H9 (cell line): ENCODE results near the gene PHKG2. TPM values are rescaled to one million over a fixed set of nuclear protein-coding genes. Genes with fewer than 3 reads are reported as not detected.

Source experiments
- DNase-seq: peaks from one replicate; pipeline ENCODE4 v3.0.0-alpha.2; 2017
- H2AFZ ChIP-seq: one replicate; pipeline ENCODE4 v1.6.1; 2013; ENCODE audit warnings: mild to moderate bottlenecking, low read length, control low read depth, moderate library complexity
- H2AK5ac ChIP-seq: 2 replicates; pipeline ENCODE4 v1.6.1; 2013; ENCODE audit warnings: low read length, control low read depth, mixed read lengths; ENCODE audit not compliant: insufficient read length
- H2BK120ac ChIP-seq: one replicate; pipeline ENCODE4 v1.6.1; 2013; ENCODE audit warnings: low read depth, mild to moderate bottlenecking, low read length, control low read depth, inconsistent platforms; ENCODE audit not compliant: poor library complexity, severe bottlenecking
- H2BK12ac ChIP-seq: 2 replicates; pipeline ENCODE4 v1.6.1; 2013; ENCODE audit warnings: low read length, control low read depth, mixed read lengths, low read depth; ENCODE audit not compliant: insufficient read length
- H2BK15ac ChIP-seq: 2 replicates; pipeline ENCODE4 v1.6.1; 2013; ENCODE audit warnings: low read depth, low read length, control low read depth
- H2BK20ac ChIP-seq: one replicate; pipeline ENCODE4 v1.6.1; 2013; ENCODE audit warnings: low read depth, mild to moderate bottlenecking, low read length, control low read depth, inconsistent platforms; ENCODE audit not compliant: poor library complexity, severe bottlenecking
- H2BK5ac ChIP-seq: 2 replicates; pipeline ENCODE4 v1.6.1; 2013; ENCODE audit warnings: low read length, control low read depth, mixed read lengths; ENCODE audit not compliant: insufficient read length
- H3K14ac ChIP-seq: 2 replicates; pipeline ENCODE4 v1.6.1; 2013; ENCODE audit warnings: low read length, control low read depth; ENCODE audit not compliant: insufficient read depth
- H3K18ac ChIP-seq: 2 replicates; pipeline ENCODE4 v1.6.1; 2013; ENCODE audit warnings: low read depth, mild to moderate bottlenecking, mixed read lengths, low read length, control low read depth; ENCODE audit not compliant: insufficient read length
- H3K23ac ChIP-seq: 2 replicates; pipeline ENCODE4 v1.6.1; 2013; ENCODE audit warnings: low read length, control low read depth, mixed read lengths, low read depth; ENCODE audit not compliant: insufficient read length
- H3K23me2 ChIP-seq: 2 replicates; pipeline ENCODE4 v1.6.1; 2013; ENCODE audit warnings: low read depth, mild to moderate bottlenecking, mixed read lengths, low read length, control low read depth; ENCODE audit not compliant: insufficient read length, poor library complexity, severe bottlenecking
- H3K27ac ChIP-seq: 2 replicates; pipeline ENCODE4 v1.5.1; 2013; ENCODE audit warnings: low read length, control low read depth, mixed read lengths, low read depth; ENCODE audit not compliant: insufficient read length
- H3K27me3 ChIP-seq: 2 replicates; pipeline ENCODE4 v1.6.1; 2013; ENCODE audit warnings: low read length, control low read depth, inconsistent platforms; ENCODE audit not compliant: insufficient read depth
- H3K4ac ChIP-seq: 2 replicates; pipeline ENCODE4 v1.6.1; 2013; ENCODE audit warnings: low read depth, mild to moderate bottlenecking, control low read depth, inconsistent platforms, low read length, moderate library complexity
- H3K4me1 ChIP-seq: 2 replicates; pipeline ENCODE4 v1.6.1; 2013; ENCODE audit warnings: low read length, control low read depth, inconsistent platforms; ENCODE audit not compliant: insufficient read depth
- H3K4me2 ChIP-seq: 2 replicates; pipeline ENCODE4 v1.6.1; 2013; ENCODE audit warnings: low read length, control low read depth, mixed read lengths; ENCODE audit not compliant: insufficient read length, insufficient read depth
- H3K56ac ChIP-seq: 2 replicates; pipeline ENCODE4 v1.6.1; 2013; ENCODE audit warnings: low read depth, mild to moderate bottlenecking, mixed read lengths, low read length, control low read depth; ENCODE audit not compliant: insufficient read length
- H3K79me1 ChIP-seq: 2 replicates; pipeline ENCODE4 v1.6.1; 2013; ENCODE audit warnings: low read depth, mild to moderate bottlenecking, moderate library complexity, low read length, control low read depth, inconsistent platforms; ENCODE audit not compliant: insufficient read depth, poor library complexity, severe bottlenecking
- H3K79me2 ChIP-seq: 2 replicates; pipeline ENCODE4 v1.6.1; 2013; ENCODE audit warnings: low read length, control low read depth, inconsistent platforms; ENCODE audit not compliant: insufficient read depth
- H3K9ac ChIP-seq: 2 replicates; pipeline ENCODE4 v1.6.1; 2013; ENCODE audit warnings: low read length, control low read depth, mixed read lengths; ENCODE audit not compliant: insufficient read length; ENCODE audit errors: extremely low read depth
- H3K9me3 ChIP-seq: one replicate; pipeline ENCODE4 v1.6.1; 2013; ENCODE audit warnings: low read depth, low read length, inconsistent platforms; ENCODE audit not compliant: control insufficient read depth
- H3T11ph ChIP-seq: one replicate; pipeline ENCODE4 v1.6.1; 2013; ENCODE audit warnings: mild to moderate bottlenecking, low read length, control low read depth, inconsistent platforms
- H4K20me1 ChIP-seq: one replicate; pipeline ENCODE4 v1.6.1; 2013; ENCODE audit not compliant: control insufficient read depth, insufficient read length, insufficient read depth
- H4K5ac ChIP-seq: 2 replicates; pipeline ENCODE4 v1.6.1; 2013; ENCODE audit warnings: low read depth, mild to moderate bottlenecking, mixed read lengths, low read length, control low read depth; ENCODE audit not compliant: insufficient read length
- H4K8ac ChIP-seq: replicated peaks from 2 replicates; pipeline ENCODE4 v1.6.1; 2013; ENCODE audit warnings: low read length, control low read depth, mixed read lengths, low read depth; ENCODE audit not compliant: insufficient read length
- H4K91ac ChIP-seq: 2 replicates; pipeline ENCODE4 v1.6.1; 2013; ENCODE audit warnings: low read depth, mild to moderate bottlenecking, moderate library complexity, mixed read lengths, low read length, control low read depth; ENCODE audit not compliant: insufficient read length
- H3K27ac Mint-ChIP-seq, 3 experiments: 2 replicates in 2 of 3; 3 replicates in 1 of 3; pipeline ENCODE4 v1.8.0; 2020 to 2021; ENCODE audit warnings: mixed read lengths in 3 of 3, mild to moderate bottlenecking in 1 of 3, moderate library complexity in 1 of 3
- H3K27me3 Mint-ChIP-seq: 2 replicates; pipeline ENCODE4 v1.8.0; 2021; ENCODE audit warnings: low read depth, mild to moderate bottlenecking, moderate library complexity, mixed read lengths
- H3K36me3 Mint-ChIP-seq, 3 experiments: 2 replicates in 2 of 3; 3 replicates in 1 of 3; pipeline ENCODE4 v1.8.0; 2020 to 2021; ENCODE audit warnings: low read depth in 3 of 3, mixed read lengths in 3 of 3; ENCODE audit not compliant: insufficient read depth in 1 of 3
- H3K4me1 Mint-ChIP-seq, 2 experiments: 2 replicates each; pipeline ENCODE4 v1.8.0; 2020; ENCODE audit warnings: mixed read lengths in 2 of 2
- H3K4me3 Mint-ChIP-seq, 2 experiments: 2 replicates in 1 of 2; 3 replicates in 1 of 2; pipeline ENCODE4 v1.8.0; 2020 to 2021; ENCODE audit warnings: mild to moderate bottlenecking in 2 of 2, mixed read lengths in 2 of 2, moderate library complexity in 1 of 2
- H3K9me3 Mint-ChIP-seq, 2 experiments: 2 replicates in 1 of 2; 3 replicates in 1 of 2; pipeline ENCODE4 v1.8.0; 2020; ENCODE audit warnings: mild to moderate bottlenecking in 2 of 2, mixed read lengths in 2 of 2, moderate library complexity in 1 of 2
- WGBS: extraction: QIAGEN DNeasy Blood & Tissue Kit; methylation state at CpG from one replicate; pipeline ENCODE4 v1.1.7; 2013; ENCODE audit warnings: missing lambda C conversion rate, low lambda C conversion rate, mixed read lengths; ENCODE audit not compliant: insufficient read length; ENCODE audit errors: extremely low coverage; 5-methylcytosine and 5-hydroxymethylcytosine counted together
- total RNA-seq: library from RNA; stranded (reverse); gene quantifications from 2 replicates; pipeline ENCODE4 v1.2.1, GENCODE V29; 2021
- TF ChIP-seq, protein P1 (sequence below): fragments of 200-600 bp; sonication (generic); conservative IDR thresholded peaks from 3 replicates; pipeline ENCODE4 v1.8.0; 2021; ENCODE audit warnings: antibody characterized with exemption, mild to moderate bottlenecking

The PHKG2 gene
- total RNA-seq, 1 experiment from 2014 or later, result 46.6 TPM

DNA sequence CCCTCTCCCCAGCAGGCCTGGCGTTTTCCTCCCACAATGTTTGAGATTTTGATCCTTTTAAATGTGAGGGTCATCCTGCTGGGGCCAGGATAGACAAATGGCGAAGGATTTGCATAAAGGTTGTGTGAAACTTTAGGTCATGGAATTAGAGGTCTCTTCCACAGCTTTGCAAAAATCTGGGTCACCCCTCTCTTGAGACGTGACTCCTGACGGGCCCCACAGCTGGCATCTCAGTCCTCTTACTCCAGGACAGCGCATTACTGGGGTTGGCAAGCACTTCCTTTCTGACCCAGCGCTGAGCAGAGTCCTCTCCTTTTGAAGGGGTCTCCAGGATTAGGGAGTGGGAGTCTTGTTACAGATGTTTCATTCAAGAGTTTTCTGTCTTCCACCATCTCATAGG lies 31.4 kb downstream of the PHKG2 start:
- Histone ChIP-seq H3K23ac (no peak overlapping the region), H4K91ac (no peak overlapping the region), H3T11ph (no peak overlapping the region), H2BK12ac (no peak overlapping the region), H3K4me2 (no peak overlapping the region), H4K8ac (no peak overlapping the region), H3K9ac (no peak overlapping the region), H3K4ac (no peak overlapping the region), H4K20me1 (peaks cover 3% of the 10 kb centered on the region), H3K56ac (no peak overlapping the region), H3K27me3 (no peaks in the 10 kb centered on the region), H2AFZ (no peak overlapping the region), H3K4me1 (no peaks in the 10 kb centered on the region), H4K5ac (no peak overlapping the region), H3K79me1 (no peaks in the 10 kb centered on the region), H2AK5ac (no peak overlapping the region), H3K79me2 (no peaks in the 10 kb centered on the region), H2BK15ac (no peak overlapping the region), H3K18ac (no peak overlapping the region), H2BK5ac (no peak overlapping the region), H3K23me2 (peaks cover 4% of the 10 kb centered on the region), H3K9me3 (no peaks in the 10 kb centered on the region), H3K27ac (no peak overlapping the region), H2BK120ac (no peak overlapping the region), H2BK20ac (no peak overlapping the region), H3K14ac (no peak overlapping the region)
- Mint-ChIP-seq H3K36me3 (peaks cover 12 to 28% (median 26%) of the 10 kb centered on the region in 3 experiments; a peak in 6 of 7 replicates), H3K27me3 (peaks cover 3% of the 10 kb centered on the region; the same call in 1 of the 2 replicates), H3K9me3 (no peaks in the 10 kb centered on the region), H3K27ac (no peak overlapping the region), H3K4me3 (no peak overlapping the region), H3K4me1 (peaks cover 18 to 24% of the 10 kb centered on the region in 2 experiments)
- DNase-seq, result no peak
- TF ChIP-seq, protein P1, sequence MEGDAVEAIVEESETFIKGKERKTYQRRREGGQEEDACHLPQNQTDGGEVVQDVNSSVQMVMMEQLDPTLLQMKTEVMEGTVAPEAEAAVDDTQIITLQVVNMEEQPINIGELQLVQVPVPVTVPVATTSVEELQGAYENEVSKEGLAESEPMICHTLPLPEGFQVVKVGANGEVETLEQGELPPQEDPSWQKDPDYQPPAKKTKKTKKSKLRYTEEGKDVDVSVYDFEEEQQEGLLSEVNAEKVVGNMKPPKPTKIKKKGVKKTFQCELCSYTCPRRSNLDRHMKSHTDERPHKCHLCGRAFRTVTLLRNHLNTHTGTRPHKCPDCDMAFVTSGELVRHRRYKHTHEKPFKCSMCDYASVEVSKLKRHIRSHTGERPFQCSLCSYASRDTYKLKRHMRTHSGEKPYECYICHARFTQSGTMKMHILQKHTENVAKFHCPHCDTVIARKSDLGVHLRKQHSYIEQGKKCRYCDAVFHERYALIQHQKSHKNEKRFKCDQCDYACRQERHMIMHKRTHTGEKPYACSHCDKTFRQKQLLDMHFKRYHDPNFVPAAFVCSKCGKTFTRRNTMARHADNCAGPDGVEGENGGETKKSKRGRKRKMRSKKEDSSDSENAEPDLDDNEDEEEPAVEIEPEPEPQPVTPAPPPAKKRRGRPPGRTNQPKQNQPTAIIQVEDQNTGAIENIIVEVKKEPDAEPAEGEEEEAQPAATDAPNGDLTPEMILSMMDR, result no peak
- WGBS, result no CpG with 5 or more reads among the region's 6 CpGs
